LNCaP clone FGC (cell line): ENCODE measurements around the gene DLG1.

Experiments used
- DNase-seq: peaks from one replicate; pipeline ENCODE4 v3.0.0-alpha.2; 2011; ENCODE audit warnings: low read depth
- H3K4me3 ChIP-seq: 2 replicates; pipeline ENCODE4 v1.5.1; 2011; ENCODE audit warnings: mild to moderate bottlenecking, low read depth, low read length, control low read depth
- TF ChIP-seq, protein P1 (sequence below): IDR thresholded peaks from 2 replicates; pipeline ENCODE4 v1.5.1; 2012; ENCODE audit warnings: mild to moderate bottlenecking; ENCODE audit not compliant: control insufficient read depth, insufficient read depth; ENCODE audit errors: extremely low read depth

The DLG1 gene

DNA sequence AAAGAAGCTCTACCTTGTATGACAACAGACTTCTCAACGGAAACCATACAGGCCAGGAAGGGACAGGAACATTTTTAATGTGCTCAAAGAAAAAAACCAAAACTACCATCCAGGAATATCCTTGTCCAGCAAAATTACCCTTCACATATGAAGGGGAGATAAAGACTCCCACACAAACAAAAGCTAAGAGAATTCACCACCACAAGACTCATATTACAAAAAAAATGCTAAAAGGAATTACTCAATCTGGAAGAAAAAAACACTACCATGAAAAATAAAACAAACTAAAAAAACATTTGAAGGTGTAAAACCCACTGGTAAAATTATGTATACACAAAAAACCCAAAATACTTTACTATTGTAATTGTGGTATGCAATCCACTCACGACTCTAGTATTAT is 57.2 kb downstream of the DLG1 start:
- H3K4me3 ChIP-seq: no peak overlapping the region
- no peak for DNase-seq
- TF ChIP-seq, protein P1, sequence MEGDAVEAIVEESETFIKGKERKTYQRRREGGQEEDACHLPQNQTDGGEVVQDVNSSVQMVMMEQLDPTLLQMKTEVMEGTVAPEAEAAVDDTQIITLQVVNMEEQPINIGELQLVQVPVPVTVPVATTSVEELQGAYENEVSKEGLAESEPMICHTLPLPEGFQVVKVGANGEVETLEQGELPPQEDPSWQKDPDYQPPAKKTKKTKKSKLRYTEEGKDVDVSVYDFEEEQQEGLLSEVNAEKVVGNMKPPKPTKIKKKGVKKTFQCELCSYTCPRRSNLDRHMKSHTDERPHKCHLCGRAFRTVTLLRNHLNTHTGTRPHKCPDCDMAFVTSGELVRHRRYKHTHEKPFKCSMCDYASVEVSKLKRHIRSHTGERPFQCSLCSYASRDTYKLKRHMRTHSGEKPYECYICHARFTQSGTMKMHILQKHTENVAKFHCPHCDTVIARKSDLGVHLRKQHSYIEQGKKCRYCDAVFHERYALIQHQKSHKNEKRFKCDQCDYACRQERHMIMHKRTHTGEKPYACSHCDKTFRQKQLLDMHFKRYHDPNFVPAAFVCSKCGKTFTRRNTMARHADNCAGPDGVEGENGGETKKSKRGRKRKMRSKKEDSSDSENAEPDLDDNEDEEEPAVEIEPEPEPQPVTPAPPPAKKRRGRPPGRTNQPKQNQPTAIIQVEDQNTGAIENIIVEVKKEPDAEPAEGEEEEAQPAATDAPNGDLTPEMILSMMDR: no peak

DNA sequence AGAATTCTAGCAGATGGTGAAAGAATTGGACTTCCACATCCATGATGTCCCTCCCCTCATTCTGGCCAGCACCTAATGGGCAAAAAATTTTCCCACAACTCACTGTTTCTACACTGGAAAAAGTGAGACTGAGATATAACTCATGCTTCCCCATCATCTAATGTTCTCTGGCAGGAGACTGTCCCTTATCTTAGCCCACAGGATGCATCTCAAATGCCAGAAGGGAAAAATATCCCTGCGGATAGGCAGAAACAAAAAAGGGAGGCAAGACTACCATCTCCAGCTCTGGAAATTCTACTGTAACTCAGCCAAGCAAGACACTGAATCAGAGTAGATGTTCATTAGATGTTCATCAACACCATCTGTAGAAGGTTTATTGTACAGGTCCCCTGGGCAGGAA is 58.6 kb downstream of the DLG1 start:
- no peak for DNase-seq
- TF ChIP-seq, protein P1: no peak
- no peak overlapping the region for H3K4me3 ChIP-seq

DNA sequence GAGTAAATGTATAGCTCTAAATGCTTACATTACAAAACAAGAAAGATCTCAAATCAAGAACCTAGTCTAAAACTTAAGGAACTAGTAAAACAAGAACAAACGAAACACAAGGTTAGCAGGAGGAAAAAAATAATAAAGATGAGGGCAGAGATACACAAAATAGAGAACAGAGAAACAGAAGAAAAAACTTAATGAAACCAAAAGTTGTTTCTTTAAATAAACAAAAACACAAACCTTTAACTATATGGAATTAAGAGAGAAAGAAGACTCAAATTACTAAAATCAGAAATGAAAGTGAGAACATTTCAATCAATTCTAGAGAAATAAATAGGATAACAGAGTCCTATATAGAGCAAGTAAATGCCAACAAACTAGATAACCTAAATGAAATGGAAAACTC is 59.6 kb downstream of the DLG1 start:
- no peak for DNase-seq
- TF ChIP-seq, protein P1: no peak
- no peak overlapping the region for H3K4me3 ChIP-seq

DNA sequence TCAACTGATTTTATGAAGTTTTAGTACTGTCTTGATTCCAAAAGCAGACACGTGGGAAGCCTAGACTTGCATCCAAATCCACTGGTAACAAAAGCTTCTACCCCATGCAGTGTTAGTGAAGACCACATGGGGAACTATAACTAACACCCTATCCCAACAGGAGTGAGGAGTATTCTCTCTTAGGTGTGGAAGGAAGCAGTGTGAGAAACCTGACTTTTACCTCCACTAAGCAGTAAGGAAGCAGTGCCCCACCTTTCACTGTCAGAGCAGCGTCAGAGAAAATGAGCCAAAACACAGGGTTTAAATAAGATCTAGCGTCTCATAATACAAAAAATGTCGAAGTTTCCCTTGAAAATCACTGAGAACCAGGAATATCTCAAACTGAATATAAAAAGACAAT is 60.5 kb downstream of the DLG1 start:
- H3K4me3 ChIP-seq: no peak overlapping the region
- TF ChIP-seq, protein P1: no peak
- no peak for DNase-seq

DNA sequence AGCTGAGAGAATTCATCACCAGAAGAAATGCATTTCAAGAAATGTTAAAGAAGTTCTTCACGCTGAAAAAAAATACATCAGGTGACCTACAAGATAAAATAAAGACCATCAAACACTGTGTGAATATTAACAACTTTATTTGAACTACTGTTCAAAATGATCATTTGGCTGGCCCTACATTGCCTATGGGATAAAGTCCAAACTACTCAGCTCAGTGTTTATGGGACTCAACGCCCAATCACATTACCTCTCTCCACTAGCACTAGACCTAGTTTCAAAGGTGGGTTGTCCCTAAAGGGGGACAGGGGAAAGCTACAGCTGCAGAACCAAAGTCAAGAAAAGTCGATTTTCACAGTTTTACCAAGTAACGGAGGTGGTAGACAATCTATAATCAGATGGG is 62.0 kb downstream of the DLG1 start:
- TF ChIP-seq, protein P1: no peak
- no peak for DNase-seq
- H3K4me3 ChIP-seq: no peak overlapping the region

DNA sequence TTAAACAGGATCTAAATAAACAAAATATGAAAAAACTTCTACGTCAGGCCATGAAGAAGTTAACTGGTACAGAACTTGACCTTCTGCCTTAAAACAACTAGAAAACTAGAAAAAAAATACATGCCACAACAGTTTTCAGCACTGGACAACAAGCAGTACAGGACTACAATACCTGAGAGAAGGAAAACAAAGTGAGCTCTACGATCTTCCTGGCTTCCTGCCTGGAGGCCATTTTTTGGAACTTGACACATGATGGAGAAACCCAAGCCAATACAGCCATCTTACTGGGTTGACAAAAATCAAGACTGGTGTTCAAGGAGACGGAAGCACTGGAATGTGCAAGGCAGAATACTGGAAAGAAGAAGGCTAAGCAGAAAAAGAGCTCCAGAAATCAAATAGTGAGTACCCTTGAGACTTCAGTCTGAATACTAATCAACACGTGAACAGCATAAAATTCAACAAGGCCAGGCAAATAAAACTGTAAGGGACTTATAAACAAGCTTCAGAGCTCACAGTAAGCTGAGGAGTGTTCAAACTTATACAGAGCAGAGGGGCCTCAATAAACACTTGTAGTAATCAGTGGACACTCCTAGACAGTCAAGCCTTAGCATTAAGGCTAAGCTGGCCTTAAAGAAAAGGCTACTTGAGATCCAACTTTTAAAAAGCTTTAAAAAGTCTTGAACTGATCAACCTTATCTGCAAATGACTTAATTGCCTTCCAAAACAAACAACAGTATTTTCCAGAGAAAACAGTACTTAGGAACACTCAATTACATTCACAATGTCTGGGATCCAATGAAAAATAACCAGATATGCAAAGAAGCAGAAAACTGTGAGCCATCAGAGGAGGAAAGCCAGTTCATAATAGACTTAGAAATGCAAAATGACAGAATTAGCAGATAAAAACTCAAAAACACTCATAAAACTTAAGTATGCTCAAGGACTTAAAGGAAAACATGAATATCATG is 63.2 kb downstream of the DLG1 start:
- H3K4me3 ChIP-seq: no peak overlapping the region
- peak; percentile 39 for DNase-seq
- TF ChIP-seq, protein P1: no peak
